A172 (cell line): ENCODE measurements around the gene PDP2. TPM values are rescaled to one million over a fixed set of nuclear protein-coding genes. Genes with fewer than 3 reads are reported as not detected.
"Not testable (repeated sequence)": the region's sequence is repeated elsewhere in the genome, so short reads cannot be mapped to it uniquely, and the experiment has no call there.

Experiments used
- DNase-seq: peaks from one replicate; pipeline ENCODE4 v3.0.0-alpha.2; 2015; ENCODE audit warnings: low spot score
- total RNA-seq: library from RNA; depleted of rRNA; stranded (reverse); fragments of >200 nt; shearing (Covaris generic); gene quantifications from 2 replicates; pipeline ENCODE4 v1.2.3, GENCODE V29; 2014

PDP2 gene
- total RNA-seq, 1 experiment from 2014 or later = 16.7 TPM

GRCh38 chr16:66919569-66920298 lies 39.4 kb downstream of the PDP2 start:
- no peak for DNase-seq

DNA sequence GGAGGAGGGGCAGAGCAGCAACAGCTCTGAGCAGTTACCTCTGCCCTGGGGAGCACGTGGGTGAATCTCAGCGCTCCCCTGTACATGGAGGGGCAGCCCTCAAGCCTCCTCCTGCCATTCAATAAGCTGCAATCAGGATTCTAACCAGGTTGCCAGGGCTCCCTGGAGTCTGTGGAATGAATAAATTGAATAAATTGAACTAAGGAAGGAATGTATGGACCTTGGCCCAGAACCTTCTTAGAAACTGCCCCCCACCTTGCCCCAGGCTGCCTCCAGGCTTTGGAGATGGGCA lies 39.9 kb downstream of the PDP2 start:
- no peak for DNase-seq

GRCh38 chr16:66920924-66921680 lies 40.8 kb downstream of the PDP2 start:
- no peak for DNase-seq

- DNase-seq = no peak
Measured at GRCh38 chr16:66921729-66922450, 41.6 kb downstream of the PDP2 start.

DNA sequence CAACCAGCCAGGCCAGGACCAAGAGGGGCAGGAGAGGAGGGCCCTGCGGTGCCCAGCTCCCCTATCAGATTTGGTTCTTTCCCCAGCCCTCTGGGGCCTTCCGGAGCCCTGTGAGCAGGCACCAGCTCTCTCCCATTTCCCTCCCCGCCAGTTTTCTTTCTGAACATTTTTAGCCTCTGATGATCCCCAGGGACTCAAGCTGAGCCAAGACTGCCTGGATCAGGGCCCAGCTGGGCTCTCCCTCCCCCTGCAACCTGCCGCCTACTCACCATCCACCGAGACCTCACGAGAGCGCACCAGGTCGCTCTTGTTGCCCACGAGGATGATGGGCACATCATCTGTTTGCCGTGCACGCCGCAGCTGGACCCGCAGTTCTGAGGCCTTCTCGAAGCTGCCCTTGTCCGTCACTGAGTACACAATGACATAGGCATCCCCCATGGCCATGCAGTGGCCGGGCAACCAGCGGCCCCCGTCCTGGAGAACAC lies 43.0 kb downstream of the PDP2 start:
- DNase-seq = peak; percentile 42

- no peak for DNase-seq
Measured at GRCh38 chr16:66923866-66924265, 43.6 kb downstream of the PDP2 start.

DNA sequence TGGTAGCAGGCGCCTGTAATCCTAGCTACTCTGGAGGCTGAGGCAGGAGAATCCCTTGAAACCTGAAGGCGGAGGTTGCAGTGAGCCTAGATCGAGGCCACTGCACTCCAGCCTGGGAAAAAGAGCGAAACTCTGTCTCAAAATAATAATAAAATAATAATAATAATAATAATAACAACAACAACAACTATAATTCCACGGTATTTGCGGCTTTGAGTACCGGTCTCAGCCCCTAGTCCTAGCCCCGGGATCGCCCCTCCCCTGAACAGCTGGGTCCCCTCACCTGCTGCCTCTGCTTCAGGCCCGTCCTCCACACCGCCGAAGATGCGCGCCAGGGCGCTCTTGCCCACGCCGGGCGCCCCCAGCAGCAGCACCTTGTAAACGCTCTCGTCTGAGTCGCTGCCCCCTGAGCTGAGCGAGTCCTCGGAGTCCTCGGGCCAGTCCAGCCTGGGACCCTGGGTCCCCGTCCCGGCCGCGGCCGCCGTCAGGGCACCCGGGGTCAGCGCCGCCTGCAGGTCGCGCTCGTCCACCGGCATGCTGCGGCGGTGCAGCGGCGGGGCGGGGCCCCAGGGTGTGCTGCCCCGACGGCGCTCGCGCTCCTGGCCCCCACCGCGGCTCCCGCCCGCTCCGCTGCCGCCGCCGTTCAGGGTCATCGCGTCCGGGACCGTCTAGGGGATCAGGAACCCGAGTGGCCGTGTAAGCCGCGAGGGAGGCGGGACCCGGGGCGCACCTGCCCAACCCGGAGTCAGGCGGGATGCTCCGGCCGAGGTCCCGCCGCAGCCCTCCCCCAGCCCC lies 44.4 kb downstream of the PDP2 start:
- no peak for DNase-seq

- DNase-seq = no peak
Measured at GRCh38 chr16:66925322-66925840, 45.1 kb downstream of the PDP2 start, which contains the start of gene RRAD. Gene RRAD (minus strand): TSS chr16:66925535. CDS start chr16:66925179, 356 bp downstream.

DNA sequence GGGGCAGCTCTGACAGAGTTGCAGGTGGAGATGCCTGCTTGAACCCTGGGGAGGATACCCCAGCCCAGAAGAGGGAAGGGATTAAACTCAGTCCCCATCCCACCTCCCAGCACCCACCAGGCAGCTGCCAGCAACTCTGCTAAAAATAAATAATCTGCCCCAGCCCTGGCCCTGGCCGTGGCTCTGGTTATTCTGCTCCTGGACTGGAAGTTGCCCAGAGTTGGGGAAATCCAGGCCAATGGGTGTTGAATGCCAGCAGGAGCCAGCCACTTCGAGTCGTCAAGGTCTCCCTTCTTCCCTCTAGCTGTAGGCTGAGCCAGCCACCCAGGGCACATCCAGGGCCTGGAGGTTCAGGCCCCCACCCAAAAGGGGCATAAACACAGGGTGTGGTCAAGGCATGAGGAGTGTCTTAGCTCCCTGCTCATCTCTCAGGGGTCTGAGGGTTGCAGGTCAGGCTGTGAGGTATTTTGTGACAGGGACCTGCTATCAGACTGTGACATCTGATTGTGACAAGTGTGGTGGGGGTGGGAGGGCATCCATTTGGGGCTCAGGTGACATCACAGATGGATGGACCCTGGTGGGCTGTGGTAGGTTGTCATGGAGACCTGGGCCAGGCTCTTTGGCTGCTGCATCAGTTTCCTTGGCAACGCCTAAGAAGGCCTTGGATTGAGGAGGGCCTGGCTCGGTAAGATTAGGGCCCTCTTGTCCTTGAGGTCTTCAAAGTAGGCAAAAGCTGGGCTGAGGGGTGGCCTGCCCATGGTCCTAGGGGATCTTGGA lies 46.0 kb downstream of the PDP2 start:
- peak; percentile 24 for DNase-seq

- DNase-seq = peak; percentile 98
Measured at GRCh38 chr16:66926961-66927436, 46.7 kb downstream of the PDP2 start.

GRCh38 chr16:66927918-66928649 lies 47.8 kb downstream of the PDP2 start:
- DNase-seq = peak; percentile 82

DNA sequence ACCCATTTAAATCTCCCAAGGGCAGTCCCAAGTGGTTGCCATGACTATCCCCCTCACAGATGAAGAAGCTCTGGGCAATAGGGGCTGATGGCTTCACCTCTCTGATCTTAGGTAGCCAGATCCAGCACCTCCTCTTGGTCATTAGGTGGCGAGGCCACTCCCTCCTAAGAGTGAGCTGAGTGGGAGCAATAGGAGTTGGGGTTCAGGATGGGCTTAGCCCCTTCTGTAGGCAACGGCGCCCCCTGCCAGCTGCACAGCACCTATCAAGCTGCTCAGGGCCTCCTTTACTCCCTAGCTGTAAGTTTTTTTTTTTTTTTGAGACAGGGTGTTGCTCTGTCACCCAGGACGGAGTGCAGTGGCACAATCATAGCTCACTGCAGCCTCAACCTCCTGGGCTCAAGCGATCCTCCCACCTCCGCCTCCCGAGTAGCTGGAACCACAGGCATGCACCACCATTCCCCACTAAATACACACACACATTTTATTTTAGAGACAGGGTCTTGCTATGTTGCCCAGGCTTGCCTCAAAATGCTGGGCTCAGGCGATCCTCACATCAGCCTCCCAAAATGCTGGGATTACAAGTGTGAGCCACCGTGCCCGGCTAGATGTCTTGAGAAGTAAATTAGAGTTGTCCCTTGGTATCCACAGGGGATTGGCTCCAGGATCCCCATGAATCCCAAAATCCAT lies 48.5 kb downstream of the PDP2 start:
- DNase-seq = peak; percentile 63

DNA sequence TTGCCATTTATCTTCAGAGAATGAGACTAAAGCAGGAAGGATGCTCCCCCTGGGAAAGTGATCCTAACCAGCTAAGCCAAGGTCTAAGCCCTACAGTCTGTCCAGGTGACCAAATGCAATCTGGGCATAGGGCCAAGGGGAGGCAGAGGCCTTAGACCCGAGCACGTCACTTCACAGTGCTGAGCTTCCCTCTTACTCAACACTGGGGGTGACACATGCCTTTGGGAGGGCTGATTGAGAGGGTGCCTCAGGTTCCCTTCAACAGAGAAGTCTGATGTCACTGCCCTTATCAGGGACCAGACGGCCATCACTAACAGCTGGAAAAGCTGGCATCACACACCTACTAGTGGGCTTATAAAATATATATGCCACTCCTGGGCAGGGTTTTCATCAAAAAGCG lies 49.9 kb downstream of the PDP2 start:
- peak; percentile 69 for DNase-seq

GRCh38 chr16:66931665-66932064 lies 51.4 kb downstream of the PDP2 start:
- no peak for DNase-seq

GRCh38 chr16:66932076-66932475 lies 51.8 kb downstream of the PDP2 start:
- DNase-seq = no peak

- DNase-seq = peak; percentile 26
Measured at GRCh38 chr16:66933776-66934137, 53.4 kb downstream of the PDP2 start.

DNA sequence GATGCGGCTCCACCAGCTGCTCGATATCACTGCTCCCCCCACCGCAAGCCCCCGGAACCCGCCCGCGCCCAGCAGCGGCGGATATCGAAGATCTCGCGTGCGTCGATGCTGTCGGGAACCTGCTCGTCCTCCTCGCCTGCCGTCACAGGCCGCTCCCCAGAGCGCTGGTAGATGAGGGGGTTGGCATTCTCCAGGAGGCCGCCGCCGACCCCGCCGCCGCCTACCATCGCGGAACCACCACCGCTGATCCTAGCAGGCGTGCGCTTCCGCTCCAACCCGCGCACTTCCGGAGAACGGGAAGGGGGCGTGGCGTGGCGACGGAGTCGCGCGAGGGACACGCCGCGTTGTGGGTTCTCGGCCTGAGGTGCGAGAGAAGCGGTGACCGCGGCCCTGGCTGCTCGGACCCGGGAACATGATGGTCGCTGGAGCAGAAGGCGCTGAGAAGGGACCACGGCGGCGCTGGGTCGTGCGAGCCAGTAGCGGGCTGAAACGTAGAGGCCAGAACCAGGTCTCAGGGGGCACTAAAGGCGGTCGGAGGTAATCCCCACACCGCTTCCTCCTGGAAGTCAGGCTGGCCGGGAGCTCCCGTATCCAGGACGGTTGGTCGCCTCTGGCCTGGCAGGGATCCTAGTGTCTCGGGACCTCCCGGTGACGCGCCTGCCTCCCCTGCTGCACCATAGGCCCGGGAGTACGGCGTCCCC lies 54.0 kb downstream of the PDP2 start, which contains the start of gene CIAO2B:
CIAO2B (minus strand) TSS at position 265 of the 701 bp plus-strand sequence; CDS start at position 227, 38 bp downstream.
- peak; percentile 59 for DNase-seq

DNA sequence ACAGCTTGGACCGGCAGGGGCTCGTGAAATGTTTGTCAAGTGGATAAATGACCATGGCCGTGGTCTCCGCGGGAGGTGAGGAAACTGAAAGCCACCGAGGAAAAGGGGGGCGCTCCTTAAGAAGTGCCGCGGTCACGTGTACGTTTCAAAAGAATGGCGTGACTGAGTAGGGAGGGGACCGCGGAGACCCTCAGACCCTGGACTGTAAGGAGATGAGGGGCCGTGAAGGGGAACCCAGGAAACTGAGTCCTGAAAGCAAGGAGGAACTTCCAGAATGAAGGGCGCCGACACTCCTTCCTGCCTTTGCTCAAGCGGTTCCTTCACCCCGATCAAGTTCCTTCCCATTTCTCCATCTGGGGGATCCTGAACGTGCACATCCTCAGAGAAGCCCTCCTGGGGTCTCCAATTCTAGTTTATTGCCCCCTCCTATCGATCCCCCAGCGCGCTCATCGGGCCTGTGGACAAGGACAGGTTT lies 54.6 kb downstream of the PDP2 start:
- not testable (repeated sequence) for DNase-seq
